DOHH2 (cell line): ENCODE data around the gene DIP2C.

ENCODE experiments used
- CTCF ChIP-seq: fragments of 200-600 bp; sonication (generic); IDR thresholded peaks from one replicate; pipeline ENCODE4 v1.5.1; 2014; ENCODE audit warnings: antibody characterized with exemption, mild to moderate bottlenecking, low read depth, low read length; ENCODE audit not compliant: poor library complexity, severe bottlenecking
- EZH2phosphoT487 ChIP-seq: fragments of 200-600 bp; sonication (generic); IDR thresholded peaks from 2 replicates; pipeline ENCODE4 v1.6.1; 2017; ENCODE audit warnings: borderline replicate concordance, mild to moderate bottlenecking, antibody characterized with exemption, low read length, moderate library complexity, mixed read lengths

GRCh38 chr10:654647-654996 is 34.8 kb downstream of the DIP2C start:
- TF ChIP-seq CTCF (no peak), EZH2phosphoT487 (no peak)
